ENCODE data around the gene C1orf141. TPM values are rescaled to one million over a fixed set of nuclear protein-coding genes. Genes with fewer than 3 reads are reported as not detected.
"Not testable (repeated sequence)": the region's sequence is repeated elsewhere in the genome, so short reads cannot be mapped to it uniquely, and the experiment has no call there.

Gene C1orf141
- total RNA-seq, 1 donor from 2014 or later = under 0.01 TPM

- FAIRE-seq = no peak
- DNase-seq (ENCODE audit: low spot score in 2 of 2) = no peak
Observed at GRCh38 chr1:67144696-67145095, 9.9 kb upstream of the C1orf141 start.

GRCh38 chr1:67143966-67144365 is 9.2 kb upstream of the C1orf141 start:
- no peak for DNase-seq (ENCODE audit: low spot score in 2 of 2)
- FAIRE-seq = no peak

- DNase-seq (ENCODE audit: low spot score in 2 of 2) (no peak), FAIRE-seq (no peak)
Observed at GRCh38 chr1:67142931-67143330, 8.2 kb upstream of the C1orf141 start.

GRCh38 chr1:67141832-67142231 is 7.1 kb upstream of the C1orf141 start:
- DNase-seq (ENCODE audit: low spot score in 2 of 2); FAIRE-seq: not testable (repeated sequence)

GRCh38 chr1:67140460-67140859 is 5.7 kb upstream of the C1orf141 start:
- FAIRE-seq = peak; percentile 93
- no peak for DNase-seq (ENCODE audit: low spot score in 2 of 2)

- DNase-seq (ENCODE audit: low spot score in 2 of 2) = no peak
- FAIRE-seq = no peak
Observed at GRCh38 chr1:67138813-67139499, 4.2 kb upstream of the C1orf141 start.

- DNase-seq (ENCODE audit: low spot score in 2 of 2) = no peak
- no peak for FAIRE-seq
Observed at GRCh38 chr1:67137307-67137753, 2.6 kb upstream of the C1orf141 start.

GRCh38 chr1:67135354-67135753 is 584 bp upstream of the C1orf141 start:
- FAIRE-seq = no peak
- DNase-seq (ENCODE audit: low spot score in 2 of 2) = no peak

- no peak for DNase-seq (ENCODE audit: low spot score in 2 of 2)
- FAIRE-seq = no peak
Observed at GRCh38 chr1:67133177-67133576, 1.6 kb downstream of the C1orf141 start.

- FAIRE-seq (no peak), DNase-seq (ENCODE audit: low spot score in 2 of 2) (no peak)
Observed at GRCh38 chr1:67130673-67131072, 4.1 kb downstream of the C1orf141 start.

- FAIRE-seq (peak; percentile 21), DNase-seq (ENCODE audit: low spot score in 2 of 2) (no peak)
Observed at GRCh38 chr1:67126974-67127373, 7.8 kb downstream of the C1orf141 start.

- no peak for FAIRE-seq
- DNase-seq (ENCODE audit: low spot score in 2 of 2) = peak in 1 of 2 donors; percentile 8
Observed at GRCh38 chr1:67126111-67126746, 8.5 kb downstream of the C1orf141 start.

GRCh38 chr1:67124455-67124854 is 10.3 kb downstream of the C1orf141 start:
- FAIRE-seq = no peak
- DNase-seq (ENCODE audit: low spot score in 2 of 2) = no peak

- FAIRE-seq = no peak
Observed at GRCh38 chr1:67120855-67121619, 13.7 kb downstream of the C1orf141 start.

GRCh38 chr1:67118646-67119045 is 16.1 kb downstream of the C1orf141 start:
- DNase-seq (ENCODE audit: low spot score in 2 of 2) (no peak), FAIRE-seq (no peak)

More at GRCh38 chr1:67120855-67121619, 13.7 kb downstream of the C1orf141 start:
- DNase-seq (ENCODE audit: low spot score in 2 of 2) = no peak

GRCh38 chr1:67118191-67118590 is 16.6 kb downstream of the C1orf141 start:
- DNase-seq (ENCODE audit: low spot score in 2 of 2) (no peak), FAIRE-seq (no peak)

- no peak for DNase-seq (ENCODE audit: low spot score in 2 of 2)
- no peak for FAIRE-seq
Observed at GRCh38 chr1:67114162-67114561, 20.6 kb downstream of the C1orf141 start.

GRCh38 chr1:67110352-67110751 is 24.4 kb downstream of the C1orf141 start:
- DNase-seq (ENCODE audit: low spot score in 2 of 2) (no peak), FAIRE-seq (no peak)

- DNase-seq (ENCODE audit: low spot score in 2 of 2) = no peak
- FAIRE-seq = no peak
Observed at GRCh38 chr1:67105508-67105907, 29.3 kb downstream of the C1orf141 start.

- no peak for FAIRE-seq
- no peak for DNase-seq (ENCODE audit: low spot score in 2 of 2)
Observed at GRCh38 chr1:67103548-67103947, 31.2 kb downstream of the C1orf141 start.

GRCh38 chr1:67100833-67101232 is 33.9 kb downstream of the C1orf141 start:
- no peak for DNase-seq (ENCODE audit: low spot score in 2 of 2)
- FAIRE-seq = no peak

All from frontal cortex (tissue), 4 donors.